ENCODE results near the gene VPS45. TPM values are rescaled to one million over a fixed set of nuclear protein-coding genes. Genes with fewer than 3 reads are reported as not detected.
A peak's percentile ranks its signal among the peaks of the same experiment; 100 is the strongest.
"Not testable (repeated sequence)": the region's sequence is repeated elsewhere in the genome, so short reads cannot be mapped to it uniquely, and the experiment has no call there.

The VPS45 gene
- total RNA-seq, 2 experiments from 2014 or later, result 26.5 to 28.3 TPM

- no peaks in the 10 kb centered on the region for H3K4me1 Mint-ChIP-seq (ENCODE audit: low read depth)
- no peak overlapping the region for H3K27ac Mint-ChIP-seq
- H3K36me3 Mint-ChIP-seq, result no peaks in the 10 kb centered on the region
- DNase-seq, result no peak
- intact Hi-C loops (cut with micrococcal nuclease), result no loop called here
- H3K4me3 Mint-ChIP-seq, result no peak overlapping the region
- no peaks in the 10 kb centered on the region for H3K27me3 Mint-ChIP-seq
- H3K9me3 Mint-ChIP-seq, result no peaks in the 10 kb centered on the region
- POLR2A ChIA-PET, result no interaction called here
- CTCF ChIA-PET, result no interaction called here
These were observed 112.3 kb downstream of the VPS45 start for GRCh38 chr1:150179867-150180266.

GRCh38 chr1:150180474-150180873, 112.9 kb downstream of the VPS45 start:
- CTCF ChIA-PET, result no interaction called here

GRCh38 chr1:150182247-150182646, 114.7 kb downstream of the VPS45 start:
- no peak for DNase-seq
- Mint-ChIP-seq H3K27ac (no peak overlapping the region), H3K27me3 (no peaks in the 10 kb centered on the region), H3K4me3 (no peak overlapping the region), H3K36me3 (no peaks in the 10 kb centered on the region), H3K4me1 (ENCODE audit: low read depth) (peaks cover 7% of the 10 kb centered on the region), H3K9me3 (no peaks in the 10 kb centered on the region)
- intact Hi-C loops (cut with micrococcal nuclease), result no loop called here
- CTCF ChIA-PET, result no interaction called here
- POLR2A ChIA-PET, result no interaction called here

More at GRCh38 chr1:150180474-150180873, 112.9 kb downstream of the VPS45 start:
- Mint-ChIP-seq H3K4me3 (no peak overlapping the region), H3K36me3 (no peaks in the 10 kb centered on the region), H3K4me1 (ENCODE audit: low read depth) (no peaks in the 10 kb centered on the region), H3K27me3 (no peaks in the 10 kb centered on the region), H3K9me3 (no peaks in the 10 kb centered on the region), H3K27ac (no peak overlapping the region)
- intact Hi-C loops (cut with micrococcal nuclease), result no loop called here
- no peak for DNase-seq
- POLR2A ChIA-PET, result no interaction called here

GRCh38 chr1:150183061-150183460, 115.5 kb downstream of the VPS45 start:
- DNase-seq, result no peak
- POLR2A ChIA-PET, result no interaction called here
- Mint-ChIP-seq H3K4me3 (no peak overlapping the region), H3K36me3 (no peaks in the 10 kb centered on the region), H3K4me1 (ENCODE audit: low read depth) (peaks cover 14% of the 10 kb centered on the region), H3K9me3 (no peaks in the 10 kb centered on the region), H3K27ac (no peak overlapping the region), H3K27me3 (no peaks in the 10 kb centered on the region)
- intact Hi-C loops (cut with micrococcal nuclease), result no loop called here
- CTCF ChIA-PET, result interaction anchor here (1.4 kb wide), 2 partner anchors 14 to 110 kb away, joined by 5 to 10 read pairs; no protein-coding TSS in a partner anchor

- CTCF ChIA-PET, result interaction anchor here (0.6 to 2.9 kb wide), 2 partner anchors 112 to 145 kb away, joined by 4 to 73 read pairs; no protein-coding TSS in a partner anchor
- H3K4me3 Mint-ChIP-seq, result no peak overlapping the region
- intact Hi-C loops (cut with micrococcal nuclease), result no loop called here
These were observed 117.9 kb downstream of the VPS45 start for GRCh38 chr1:150185481-150185880.

GRCh38 chr1:150186438-150186788, 118.8 kb downstream of the VPS45 start:
- H3K4me1 Mint-ChIP-seq (ENCODE audit: low read depth), result peaks cover 14% of the 10 kb centered on the region
- CTCF ChIA-PET, result interaction anchor here (0.8 to 2.9 kb wide), 16 partner anchors 8 to 302 kb away, joined by 3 to 73 read pairs (median 14); partner anchors contain the start of genes OTUD7B and VPS45
- not testable (repeated sequence) for DNase-seq, H3K27me3 Mint-ChIP-seq, H3K36me3 Mint-ChIP-seq, H3K9me3 Mint-ChIP-seq, H3K4me3 Mint-ChIP-seq
- H3K27ac Mint-ChIP-seq, result peak overlapping the region; percentile 56
- POLR2A ChIA-PET, result interaction anchor here (1.6 to 2.4 kb wide), 2 partner anchors 24 to 298 kb away, joined by 4 to 16 read pairs; a partner anchor contains a TSS
- intact Hi-C loops (cut with micrococcal nuclease), result loop anchor here (2.0 kb wide), 1 partner anchor 224 kb away; no protein-coding TSS in a partner anchor

More at GRCh38 chr1:150185481-150185880, 117.9 kb downstream of the VPS45 start:
- POLR2A ChIA-PET, result interaction anchor here (2.4 kb wide), 1 partner anchor 297 kb away, joined by 16 read pairs; a partner anchor contains a TSS
- no peak overlapping the region for H3K27ac Mint-ChIP-seq
- peaks cover 14% of the 10 kb centered on the region for H3K4me1 Mint-ChIP-seq (ENCODE audit: low read depth)
- no peaks in the 10 kb centered on the region for H3K9me3 Mint-ChIP-seq
- no peaks in the 10 kb centered on the region for H3K27me3 Mint-ChIP-seq
- H3K36me3 Mint-ChIP-seq, result no peaks in the 10 kb centered on the region
- no peak for DNase-seq

GRCh38 chr1:150186789-150187559, 119.4 kb downstream of the VPS45 start:
- Mint-ChIP-seq H3K4me3 (peak overlapping the region; percentile 44), H3K36me3 (no peaks in the 10 kb centered on the region), H3K27me3 (no peaks in the 10 kb centered on the region), H3K27ac (peak overlapping the region; percentile 56), H3K4me1 (ENCODE audit: low read depth) (peaks cover 14% of the 10 kb centered on the region), H3K9me3 (no peaks in the 10 kb centered on the region)
- peak; percentile 19 for DNase-seq
- intact Hi-C loops (cut with micrococcal nuclease), result loop anchor here (1.0 to 2.0 kb wide), 2 partner anchors 114 to 224 kb away; no protein-coding TSS in a partner anchor
- POLR2A ChIA-PET, result interaction anchor here (0.6 to 2.4 kb wide), 5 partner anchors 24 to 299 kb away, joined by 3 to 16 read pairs (median 4); partner anchors contain the start of gene PLEKHO1
- CTCF ChIA-PET, result interaction anchor here (0.6 to 2.9 kb wide), 40 partner anchors 9 to 306 kb away, joined by 3 to 73 read pairs (median 4); partner anchors contain the start of genes OTUD7B, PLEKHO1 and VPS45

- peak overlapping the region; percentile 44 for H3K27ac Mint-ChIP-seq
These were observed 120.0 kb downstream of the VPS45 start for GRCh38 chr1:150187560-150187931.

GRCh38 chr1:150192012-150192411, 124.4 kb downstream of the VPS45 start:
- Mint-ChIP-seq H3K27me3 (no peaks in the 10 kb centered on the region), H3K4me3 (no peak overlapping the region), H3K36me3 (no peaks in the 10 kb centered on the region), H3K27ac (no peak overlapping the region), H3K9me3 (no peaks in the 10 kb centered on the region), H3K4me1 (ENCODE audit: low read depth) (peaks cover 9% of the 10 kb centered on the region)
- ChIA-PET POLR2A (no interaction called here), CTCF (no interaction called here)
- intact Hi-C loops (cut with micrococcal nuclease), result no loop called here
- no peak for DNase-seq

More at GRCh38 chr1:150187560-150187931, 120.0 kb downstream of the VPS45 start:
- Mint-ChIP-seq H3K9me3 (no peaks in the 10 kb centered on the region), H3K4me3 (no peak overlapping the region), H3K36me3 (no peaks in the 10 kb centered on the region), H3K27me3 (no peaks in the 10 kb centered on the region), H3K4me1 (ENCODE audit: low read depth) (peaks cover 14% of the 10 kb centered on the region)
- ChIA-PET POLR2A (interaction anchor here (1.3 to 2.4 kb wide), 4 partner anchors 25 to 300 kb away, joined by 4 to 16 read pairs (median 4); partner anchors contain the start of gene PLEKHO1), CTCF (interaction anchor here (0.6 to 2.9 kb wide), 36 partner anchors 8 to 304 kb away, joined by 3 to 73 read pairs (median 4); partner anchors contain the start of genes OTUD7B, PLEKHO1 and VPS45)
- intact Hi-C loops (cut with micrococcal nuclease), result loop anchor here (1.0 to 2.0 kb wide), 2 partner anchors 114 to 225 kb away; no protein-coding TSS in a partner anchor
- no peak for DNase-seq

- Mint-ChIP-seq H3K36me3 (no peaks in the 10 kb centered on the region), H3K27ac (no peak overlapping the region), H3K9me3 (no peaks in the 10 kb centered on the region), H3K4me1 (ENCODE audit: low read depth) (no peaks in the 10 kb centered on the region), H3K27me3 (no peaks in the 10 kb centered on the region), H3K4me3 (no peak overlapping the region)
- intact Hi-C loops (cut with micrococcal nuclease), result no loop called here
- ChIA-PET POLR2A (no interaction called here), CTCF (no interaction called here)
- no peak for DNase-seq
These were observed 126.9 kb downstream of the VPS45 start for GRCh38 chr1:150194381-150195031.

Data from activated CD4-positive, alpha-beta memory T cell treated with anti-CD3 and anti-CD28 coated beads for 36 hours (primary cell).